ENCODE measurements around the gene CACNA2D2. TPM values are rescaled to one million over a fixed set of nuclear protein-coding genes. Genes with fewer than 3 reads are reported as not detected.
A peak's percentile ranks its signal among the peaks of the same experiment; 100 is the strongest.

The CACNA2D2 gene
- polyA plus RNA-seq, 1 of the 3 experiments (the other 2 are of a cell fraction) = 1.1 TPM

DNA sequence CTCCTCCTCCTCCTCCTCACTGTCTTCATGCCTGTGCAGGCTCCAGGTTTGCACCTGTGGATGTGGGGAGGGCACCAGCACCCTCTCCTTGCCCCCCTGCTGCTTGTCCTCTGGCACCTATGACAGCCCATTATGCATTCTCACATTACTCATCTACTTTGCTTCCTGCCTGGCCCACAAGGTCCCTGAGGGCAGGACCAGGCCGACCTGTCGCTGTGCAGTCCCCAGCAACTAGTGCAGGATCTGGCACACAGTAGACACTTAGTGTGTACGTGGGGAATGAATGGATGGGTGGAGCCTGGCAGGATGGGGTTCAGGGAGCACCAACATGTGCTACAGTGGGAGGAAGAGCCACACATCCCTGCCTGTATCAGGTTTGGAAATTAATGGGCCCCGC lies 85.8 kb downstream of the CACNA2D2 start:
- Histone ChIP-seq H3K9ac (no peak overlapping the region), H4K20me1 (ENCODE audit: insufficient read depth) (no peaks in the 10 kb centered on the region), H3K9me2 (no peaks in the 10 kb centered on the region), H3K4me3 (ENCODE audit: low read depth in 2 of 2, low read length in 1 of 2) (no peak overlapping the region), H3K4me2 (no peak overlapping the region), H3K79me2 (ENCODE audit: insufficient read depth) (no peaks in the 10 kb centered on the region), H2AFZ (ENCODE audit: low read depth) (no peak overlapping the region), H3F3A (replicated peaks; ENCODE audit: insufficient read depth) (no peaks in the 10 kb centered on the region), H3K4me1 (ENCODE audit: control insufficient read depth in 1 of 2, insufficient read depth in 2 of 2, low read depth in 1 of 2, low read length in 1 of 2) (peaks cover 0 to 74% of the 10 kb centered on the region in 2 experiments; a peak in 1 of 4 replicates), H3K9me3 (no peaks in the 10 kb centered on the region), H3K27me3 (ENCODE audit: insufficient read depth) (no peaks in the 10 kb centered on the region), H3K27ac (ENCODE audit: low read depth in 2 of 2, low read length in 1 of 2) (no peak overlapping the region; a peak in 1 of 4 replicates), H3K36me3 (replicated peaks in 1 of 2; ENCODE audit: control insufficient read depth in 1 of 2, insufficient read depth in 2 of 2, low read length in 1 of 2) (no peaks in the 10 kb centered on the region)
- ChIA-PET CTCF (interaction anchor here (1.2 kb wide), 1 partner anchor 11 kb away, joined by 5 read pairs; no protein-coding TSS in a partner anchor), POLR2A (no interaction called here)
- DNase-seq = no peak
- TF ChIP-seq RXRA (IDR thresholded peaks at IDR 0.05; ENCODE audit: borderline replicate concordance, low read depth) = no peak
- TF ChIP-seq, protein P1, sequence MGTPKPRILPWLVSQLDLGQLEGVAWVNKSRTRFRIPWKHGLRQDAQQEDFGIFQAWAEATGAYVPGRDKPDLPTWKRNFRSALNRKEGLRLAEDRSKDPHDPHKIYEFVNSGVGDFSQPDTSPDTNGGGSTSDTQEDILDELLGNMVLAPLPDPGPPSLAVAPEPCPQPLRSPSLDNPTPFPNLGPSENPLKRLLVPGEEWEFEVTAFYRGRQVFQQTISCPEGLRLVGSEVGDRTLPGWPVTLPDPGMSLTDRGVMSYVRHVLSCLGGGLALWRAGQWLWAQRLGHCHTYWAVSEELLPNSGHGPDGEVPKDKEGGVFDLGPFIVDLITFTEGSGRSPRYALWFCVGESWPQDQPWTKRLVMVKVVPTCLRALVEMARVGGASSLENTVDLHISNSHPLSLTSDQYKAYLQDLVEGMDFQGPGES (IDR thresholded peaks at IDR 0.05; ENCODE audit: low read depth, low read length) = no peak
- TF ChIP-seq, protein P2, sequence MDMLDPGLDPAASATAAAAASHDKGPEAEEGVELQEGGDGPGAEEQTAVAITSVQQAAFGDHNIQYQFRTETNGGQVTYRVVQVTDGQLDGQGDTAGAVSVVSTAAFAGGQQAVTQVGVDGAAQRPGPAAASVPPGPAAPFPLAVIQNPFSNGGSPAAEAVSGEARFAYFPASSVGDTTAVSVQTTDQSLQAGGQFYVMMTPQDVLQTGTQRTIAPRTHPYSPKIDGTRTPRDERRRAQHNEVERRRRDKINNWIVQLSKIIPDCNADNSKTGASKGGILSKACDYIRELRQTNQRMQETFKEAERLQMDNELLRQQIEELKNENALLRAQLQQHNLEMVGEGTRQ (IDR thresholded peaks at IDR 0.05; ENCODE audit: borderline replicate concordance, low read depth, low read length) = no peak
- no peak for TF ChIP-seq RCOR1 (IDR thresholded peaks at IDR 0.05; ENCODE audit: low read length)
- no peak for TF ChIP-seq SIN3A (IDR thresholded peaks at IDR 0.05; ENCODE audit: borderline replicate concordance, low read depth, low read length)
- TF ChIP-seq, protein P3, sequence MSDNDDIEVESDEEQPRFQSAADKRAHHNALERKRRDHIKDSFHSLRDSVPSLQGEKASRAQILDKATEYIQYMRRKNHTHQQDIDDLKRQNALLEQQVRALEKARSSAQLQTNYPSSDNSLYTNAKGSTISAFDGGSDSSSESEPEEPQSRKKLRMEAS (IDR thresholded peaks at IDR 0.05; ENCODE audit: low read depth) = no peak
- no peak for TF ChIP-seq GATA2 (CRISPR knock-in tag; IDR thresholded peaks at IDR 0.05)
- TF ChIP-seq RAD21 (IDR thresholded peaks at IDR 0.05; ENCODE audit: low read length) = no peak
- no peak for TF ChIP-seq MXI1 (IDR thresholded peaks at IDR 0.05; ENCODE audit: low read depth, low read length)
- no peak for TF ChIP-seq MEF2A (IDR thresholded peaks at IDR 0.05; ENCODE audit: borderline replicate concordance, low read depth)
- TF ChIP-seq TCF12 (IDR thresholded peaks at IDR 0.05) = no peak
- no peak for TF ChIP-seq TEAD4 (IDR thresholded peaks at IDR 0.05; ENCODE audit: borderline replicate concordance, insufficient read depth)
- WGBS (ENCODE audit: low lambda C conversion rate) = 63% methylated on average over 4 of the region's 4 CpGs

DNA sequence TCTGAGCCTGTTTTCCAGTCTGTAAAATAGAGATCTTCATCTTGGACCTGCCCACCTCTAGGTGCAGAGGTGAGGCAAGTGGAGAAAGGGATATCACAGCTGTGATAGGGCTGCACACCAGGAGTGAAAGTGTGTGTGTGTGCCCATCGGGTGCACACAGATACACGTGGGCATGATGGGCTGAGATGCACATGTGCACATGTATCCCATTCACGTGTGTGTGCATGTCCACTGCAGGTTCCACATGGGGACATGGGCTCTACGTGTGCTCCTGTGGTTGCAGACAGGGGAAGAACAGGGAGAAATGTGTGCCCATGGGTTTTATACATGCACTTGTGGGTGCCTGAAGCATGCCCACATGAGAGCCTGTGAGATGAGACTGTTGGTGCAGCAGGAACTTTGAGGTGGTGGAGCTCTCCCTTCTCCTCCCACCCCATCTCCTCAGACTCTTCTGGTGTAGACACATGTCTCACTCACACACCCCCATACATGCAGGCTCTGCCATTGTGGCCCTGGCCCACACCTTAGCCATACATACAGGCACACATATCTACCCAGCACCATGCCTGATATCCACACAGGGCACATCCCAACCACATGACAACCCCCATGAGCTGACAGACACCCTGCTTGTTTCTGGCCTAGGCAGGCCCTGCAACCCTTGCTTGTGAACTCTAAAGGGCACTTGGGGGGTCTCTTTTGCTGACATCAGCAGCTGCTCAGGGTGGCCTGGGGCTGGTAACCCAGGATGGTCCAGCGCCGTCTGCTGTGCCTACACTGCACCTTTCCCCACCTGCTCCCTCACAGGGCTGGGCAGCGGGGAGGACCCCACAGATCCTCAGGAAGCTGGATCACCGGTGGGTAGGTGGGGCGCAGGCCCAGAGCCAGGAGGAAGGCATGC lies 86.4 kb downstream of the CACNA2D2 start:
- Histone ChIP-seq H3K9me2 (no peaks in the 10 kb centered on the region), H2AFZ (ENCODE audit: low read depth) (no peak overlapping the region), H3K9ac (no peak overlapping the region), H3K27ac (ENCODE audit: low read depth in 2 of 2, low read length in 1 of 2) (peak overlapping the region in 1 of 2 experiments; percentile 22; a peak in 1 of 4 replicates), H3K9me3 (no peaks in the 10 kb centered on the region), H3K27me3 (ENCODE audit: insufficient read depth) (no peaks in the 10 kb centered on the region), H3F3A (replicated peaks; ENCODE audit: insufficient read depth) (no peaks in the 10 kb centered on the region), H3K36me3 (replicated peaks in 1 of 2; ENCODE audit: control insufficient read depth in 1 of 2, insufficient read depth in 2 of 2, low read length in 1 of 2) (no peaks in the 10 kb centered on the region), H3K4me3 (ENCODE audit: low read depth in 2 of 2, low read length in 1 of 2) (no peak overlapping the region), H3K4me2 (no peak overlapping the region), H3K4me1 (ENCODE audit: control insufficient read depth in 1 of 2, insufficient read depth in 2 of 2, low read depth in 1 of 2, low read length in 1 of 2) (peaks cover 0 to 74% of the 10 kb centered on the region in 2 experiments; a peak in 1 of 4 replicates), H4K20me1 (ENCODE audit: insufficient read depth) (no peaks in the 10 kb centered on the region), H3K79me2 (ENCODE audit: insufficient read depth) (no peaks in the 10 kb centered on the region)
- POLR2A ChIA-PET = no interaction called here
- TF ChIP-seq TCF12 (IDR thresholded peaks at IDR 0.05) (no peak), TAF1 (IDR thresholded peaks at IDR 0.05; ENCODE audit: borderline replicate concordance, low read depth, low read length) (no peak)
- TF ChIP-seq, protein P4, sequence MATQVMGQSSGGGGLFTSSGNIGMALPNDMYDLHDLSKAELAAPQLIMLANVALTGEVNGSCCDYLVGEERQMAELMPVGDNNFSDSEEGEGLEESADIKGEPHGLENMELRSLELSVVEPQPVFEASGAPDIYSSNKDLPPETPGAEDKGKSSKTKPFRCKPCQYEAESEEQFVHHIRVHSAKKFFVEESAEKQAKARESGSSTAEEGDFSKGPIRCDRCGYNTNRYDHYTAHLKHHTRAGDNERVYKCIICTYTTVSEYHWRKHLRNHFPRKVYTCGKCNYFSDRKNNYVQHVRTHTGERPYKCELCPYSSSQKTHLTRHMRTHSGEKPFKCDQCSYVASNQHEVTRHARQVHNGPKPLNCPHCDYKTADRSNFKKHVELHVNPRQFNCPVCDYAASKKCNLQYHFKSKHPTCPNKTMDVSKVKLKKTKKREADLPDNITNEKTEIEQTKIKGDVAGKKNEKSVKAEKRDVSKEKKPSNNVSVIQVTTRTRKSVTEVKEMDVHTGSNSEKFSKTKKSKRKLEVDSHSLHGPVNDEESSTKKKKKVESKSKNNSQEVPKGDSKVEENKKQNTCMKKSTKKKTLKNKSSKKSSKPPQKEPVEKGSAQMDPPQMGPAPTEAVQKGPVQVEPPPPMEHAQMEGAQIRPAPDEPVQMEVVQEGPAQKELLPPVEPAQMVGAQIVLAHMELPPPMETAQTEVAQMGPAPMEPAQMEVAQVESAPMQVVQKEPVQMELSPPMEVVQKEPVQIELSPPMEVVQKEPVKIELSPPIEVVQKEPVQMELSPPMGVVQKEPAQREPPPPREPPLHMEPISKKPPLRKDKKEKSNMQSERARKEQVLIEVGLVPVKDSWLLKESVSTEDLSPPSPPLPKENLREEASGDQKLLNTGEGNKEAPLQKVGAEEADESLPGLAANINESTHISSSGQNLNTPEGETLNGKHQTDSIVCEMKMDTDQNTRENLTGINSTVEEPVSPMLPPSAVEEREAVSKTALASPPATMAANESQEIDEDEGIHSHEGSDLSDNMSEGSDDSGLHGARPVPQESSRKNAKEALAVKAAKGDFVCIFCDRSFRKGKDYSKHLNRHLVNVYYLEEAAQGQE (IDR thresholded peaks at IDR 0.05; ENCODE audit: low read depth, low read length) = no peak
- no peak for DNase-seq
- 59% methylated on average over 7 of the region's 9 CpGs for WGBS (ENCODE audit: low lambda C conversion rate)
- CTCF ChIA-PET = interaction anchor here (0.7 to 1.2 kb wide), 3 partner anchors 11 to 46 kb away, joined by 3 to 5 read pairs (median 3); no protein-coding TSS in a partner anchor

Measured in SK-N-SH (cell line).